ENCODE data around the gene MRPL21.

DNA sequence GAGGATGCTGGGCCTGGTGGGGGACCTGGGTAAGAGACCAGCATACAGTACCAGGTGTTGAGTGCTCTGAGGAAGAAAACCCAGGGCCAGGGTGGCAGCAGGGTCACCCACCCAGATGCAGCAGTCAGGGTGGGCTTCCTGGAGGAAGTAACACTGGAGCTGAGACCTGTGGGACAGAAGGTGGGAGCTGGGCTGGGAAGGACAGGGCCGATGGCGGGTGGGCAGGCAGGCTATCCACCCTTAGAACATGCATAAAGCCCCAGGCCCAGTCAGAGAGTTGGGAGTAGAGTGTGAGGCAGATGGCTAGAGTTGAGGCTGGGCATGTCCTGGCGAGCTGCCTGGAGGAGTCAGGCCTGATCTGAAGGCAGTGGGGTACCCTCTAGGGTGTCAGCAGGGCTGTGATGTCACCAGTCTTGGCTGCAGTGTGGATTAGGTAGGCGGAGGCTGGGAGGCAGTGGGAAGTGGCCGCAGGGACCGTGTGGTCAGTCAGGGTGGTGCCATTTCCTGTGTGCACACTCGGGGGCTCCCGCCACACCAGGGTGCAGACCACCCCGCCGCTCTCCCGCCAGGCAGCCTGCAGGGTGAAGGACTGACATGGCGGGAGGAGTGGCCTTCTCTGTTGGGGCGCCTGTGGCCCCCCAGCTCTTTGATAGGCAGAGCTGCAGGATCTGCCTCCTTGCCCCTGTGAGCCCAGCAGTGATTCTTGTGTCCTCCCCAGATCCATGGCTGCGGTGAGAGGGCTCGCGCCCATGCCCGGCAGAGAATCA lies 35.4 kb upstream of the MRPL21 start:
- TF ChIP-seq CTCF (conservative IDR thresholded peaks at IDR 0.05) = no peak
- TF ChIP-seq ZFX (IDR thresholded peaks at IDR 0.05) = no peak

Data from C4-2B (cell line).